Heart left ventricle (tissue), 16 donors: ENCODE results near the gene SLC49A3. TPM values are rescaled to one million over a fixed set of nuclear protein-coding genes. Genes with fewer than 3 reads are reported as not detected.

Experiments
- ATAC-seq, 4 donors: fragments of 200-7000 bp; cut with Tn5 transposase; one replicate each; pipeline ENCODE4 v1.9.1; 2020 to 2022; ENCODE audit warnings: moderate library complexity in 4 of 4, mild to moderate bottlenecking in 3 of 4, moderate number of reproducible peaks in 1 of 4
- DNase-seq, 5 donors: peaks; one replicate each; pipeline ENCODE4 v3.0.0-alpha.2; 2020
- H3K27ac ChIP-seq, 12 donors: fragments of 200-600 bp; sonication (generic) in 4 of 12; one replicate each; pipeline versions ENCODE4 v1.5.0 to v1.8.0; 2016 to 2022; ENCODE audit warnings: mild to moderate bottlenecking in 2 of 12
- H3K27me3 ChIP-seq, 9 donors: fragments of 200-600 bp; sonication (generic) in 2 of 9; one replicate each; pipeline versions ENCODE4 v1.5.1 to v1.8.0; 2016 to 2022; ENCODE audit warnings: mild to moderate bottlenecking in 3 of 9
- H3K36me3 ChIP-seq, 9 donors: fragments of 200-600 bp; sonication (generic) in 2 of 9; one replicate each; pipeline versions ENCODE4 v1.5.0 to v1.8.0; 2018 to 2022; ENCODE audit warnings: mild to moderate bottlenecking in 2 of 9
- H3K4me1 ChIP-seq, 12 donors: fragments of 200-600 bp; sonication (generic) in 4 of 12; one replicate each; pipeline versions ENCODE4 v1.5.0 to v1.8.0; 2016 to 2022; ENCODE audit warnings: mild to moderate bottlenecking in 3 of 12
- H3K4me3 ChIP-seq, 12 donors: fragments of 200-600 bp; sonication (generic) in 4 of 12; one replicate each; pipeline versions ENCODE4 v1.5.0 to v1.8.0; 2017 to 2022; ENCODE audit warnings: mild to moderate bottlenecking in 9 of 12, moderate library complexity in 4 of 12
- H3K9me3 ChIP-seq, 12 donors: fragments of 200-600 bp; sonication (generic) in 4 of 12; one replicate each; pipeline versions ENCODE4 v1.5.0 to v1.8.0; 2016 to 2022; ENCODE audit warnings: mild to moderate bottlenecking in 1 of 12
- POLR2A ChIP-seq, 2 donors: fragments of 450-650 bp; IDR thresholded peaks; one replicate each; pipeline ENCODE4 v1.6.1; 2017; ENCODE audit warnings: antibody characterized with exemption in 2 of 2, mild to moderate bottlenecking in 2 of 2, moderate library complexity in 2 of 2
- WGBS, 4 donors: extraction: QIAGEN DNeasy Blood & Tissue Kit in 2 of 4; methylation state at CpG; one replicate each; pipeline versions ENCODE4 v1.1.5 to v1.1.7; 2013 to 2018; 5-methylcytosine and 5-hydroxymethylcytosine counted together
- intact Hi-C, 10 donors: fragments of 100-400 bp; cut with DNase I; formaldehyde crosslinking; loops; one replicate each; pipeline versions ENCODE4 v1.11.1 to v1.14.2; 2022
- polyA plus RNA-seq, 2 donors: library from polyadenylated mRNA; stranded (reverse); fragments of 200-250 nt; gene quantifications; one replicate each; pipeline ENCODE4 v1.2.3, GENCODE V29; 2013
- total RNA-seq, 9 donors: library from RNA; depleted of rRNA in 2 of 9; stranded (reverse); fragments of >200 nt in 2 of 9; fragmentation: NEBNext Ultra II Directional in 3 of 9; extraction: Animal tissue kit (Norgen Biotek cat#: 25700) in 3 of 9; gene quantifications; one replicate each; pipeline versions ENCODE4 v1.1.0 to v1.2.4, GENCODE V29; 2016 to 2023
- TF ChIP-seq, protein P1 (sequence below), 12 donors: fragments of 200-600 bp; sonication (generic) in 4 of 12; IDR thresholded peaks; one replicate each; pipeline versions ENCODE4 v1.5.0 to v1.8.0; 2018 to 2022; ENCODE audit warnings: antibody characterized with exemption in 12 of 12, mild to moderate bottlenecking in 5 of 12
- donor health status: ischemic (EF 13 %, LVEDD 7.1; RV severe dilation, severe dysfunction).
- donor health status: healthy with polysubstance abuse.
- donor health status: DM: no; HTN: yes; CAD: no.
- donor health status: DM: no; HTN: no; CAD: no.
- donor health status: ischemic (EF 25% LVEDD 6.9; RV normal size, moderate dysfunction).
- donor health status: ischemic (EF 25% LVEDD 5.7; RV mildly dilated, moderate dysfunction).
- donor health status: healthy.
- donor health status: DM: yes; HTN: yes; CAD: no.
- donor health status: ischemic (EF 35%, LVEDD 5.7; RV mildly dilated, moderate dysfunction).
- donor health status: nonischemic (EF 11% LVEDD 7.7; RV severe dilation, severe dysfunction).
- donor health status: DM: yes; HTN: yes; CAD: no.
- donor health status: PGD.
- donor health status: ischemic (EF 29% LVEDD 5.4; RV normal size, mild dysfunction).
- donor health status: nonischemic (EF 23%, LVEDD 6.1; RV moderate dilation, normal function).

Gene SLC49A3
- total and polyA plus RNA-seq, 11 donors, result 5.2 to 20.5 (median 8.9) TPM

DNA sequence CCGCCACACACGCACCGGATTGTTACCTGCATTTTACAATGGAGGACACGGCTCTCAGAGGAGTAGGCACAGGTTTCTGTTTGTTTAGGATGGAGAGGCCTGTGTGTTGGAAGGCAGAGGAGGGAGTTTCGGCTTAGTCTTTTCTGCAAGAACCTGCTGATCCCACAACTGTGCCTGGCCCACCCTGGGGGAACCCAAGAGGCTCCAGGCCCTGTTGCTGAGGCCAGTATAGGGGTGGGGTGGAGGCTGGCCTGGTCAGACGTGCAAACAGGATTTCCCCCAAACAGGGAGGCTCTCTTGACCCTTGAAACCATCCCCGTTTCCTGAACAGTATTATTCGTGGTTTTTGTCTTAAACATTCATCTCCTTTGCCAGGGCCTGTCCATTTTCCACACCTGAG is 772 bp upstream of the SLC49A3 start:
- DNase-seq, result peak in 1 of 5 donors; percentile 62
- no peak for TF ChIP-seq POLR2A (IDR thresholded peaks at IDR 0.05)
- TF ChIP-seq, protein P1, sequence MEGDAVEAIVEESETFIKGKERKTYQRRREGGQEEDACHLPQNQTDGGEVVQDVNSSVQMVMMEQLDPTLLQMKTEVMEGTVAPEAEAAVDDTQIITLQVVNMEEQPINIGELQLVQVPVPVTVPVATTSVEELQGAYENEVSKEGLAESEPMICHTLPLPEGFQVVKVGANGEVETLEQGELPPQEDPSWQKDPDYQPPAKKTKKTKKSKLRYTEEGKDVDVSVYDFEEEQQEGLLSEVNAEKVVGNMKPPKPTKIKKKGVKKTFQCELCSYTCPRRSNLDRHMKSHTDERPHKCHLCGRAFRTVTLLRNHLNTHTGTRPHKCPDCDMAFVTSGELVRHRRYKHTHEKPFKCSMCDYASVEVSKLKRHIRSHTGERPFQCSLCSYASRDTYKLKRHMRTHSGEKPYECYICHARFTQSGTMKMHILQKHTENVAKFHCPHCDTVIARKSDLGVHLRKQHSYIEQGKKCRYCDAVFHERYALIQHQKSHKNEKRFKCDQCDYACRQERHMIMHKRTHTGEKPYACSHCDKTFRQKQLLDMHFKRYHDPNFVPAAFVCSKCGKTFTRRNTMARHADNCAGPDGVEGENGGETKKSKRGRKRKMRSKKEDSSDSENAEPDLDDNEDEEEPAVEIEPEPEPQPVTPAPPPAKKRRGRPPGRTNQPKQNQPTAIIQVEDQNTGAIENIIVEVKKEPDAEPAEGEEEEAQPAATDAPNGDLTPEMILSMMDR (IDR thresholded peaks at IDR 0.05), result no peak
- no peaks in the 10 kb centered on the region for H3K36me3 ChIP-seq
- peak overlapping the region; percentile 76 to 93 (median 84) for H3K27ac ChIP-seq
- ATAC-seq, result no peak
- no peaks in the 10 kb centered on the region for H3K27me3 ChIP-seq
- 75 to 87% (median 79%) methylated on average over 8 of the region's 8 CpGs for WGBS, 4 donors
- intact Hi-C loops, result no loop called here
- H3K9me3 ChIP-seq, result no peaks in the 10 kb centered on the region
- peak overlapping the region in 11 of 12 donors; percentile 55 to 78 (median 64) for H3K4me3 ChIP-seq
- H3K4me1 ChIP-seq, result peaks cover 0 to 42% (median 31%) of the 10 kb centered on the region in 12 donors

DNA sequence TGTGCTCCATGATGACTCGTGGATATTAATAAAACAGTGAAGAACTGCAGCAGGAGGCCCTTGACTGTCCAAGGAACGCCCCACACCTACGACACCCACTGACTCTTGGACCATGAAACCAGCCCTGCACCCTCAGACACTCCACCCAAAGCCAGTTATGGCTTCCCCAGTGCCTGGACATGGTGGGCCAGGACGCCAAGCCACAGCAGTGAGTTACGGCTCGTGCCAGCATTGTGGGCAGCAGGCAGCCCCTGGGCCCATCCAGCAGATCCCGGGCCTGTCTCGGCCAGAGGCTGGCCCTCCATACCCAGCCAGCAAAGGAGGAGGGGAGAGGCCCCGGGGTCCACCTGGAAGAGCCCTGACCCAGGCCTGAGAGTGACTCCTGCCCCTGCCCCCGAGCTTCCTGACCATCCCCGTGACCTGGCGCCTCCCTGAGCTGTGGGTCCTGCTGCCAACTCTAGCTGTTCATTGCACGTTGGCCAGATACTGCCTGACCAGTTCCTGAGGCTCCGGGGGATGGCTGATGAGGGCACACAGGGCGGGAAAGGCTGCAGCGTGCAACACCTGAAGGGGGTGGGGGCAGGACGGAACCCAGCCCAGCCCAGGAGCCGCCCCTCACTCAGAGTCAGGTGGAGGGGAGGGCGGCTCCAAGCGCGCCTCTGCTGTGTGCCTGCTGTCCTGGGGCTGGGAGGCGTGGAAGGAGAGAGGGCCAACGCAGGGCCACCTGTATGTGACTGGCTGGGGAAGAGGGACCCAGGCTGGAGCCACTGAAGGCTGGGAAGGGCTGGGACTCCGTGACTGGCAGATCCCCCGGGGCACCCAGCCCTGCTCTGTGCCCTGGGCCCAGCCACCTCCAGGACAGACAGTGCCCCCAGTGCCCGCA is 739 bp downstream of the SLC49A3 start:
- peak in 2 of 5 donors; percentile 47 to 69 for DNase-seq
- 77 to 82% (median 80%) methylated on average over 8 to 26 of the region's 26 CpGs for WGBS, 4 donors
- ATAC-seq, result peak in 3 of 4 donors; percentile 1 to 7 (median 3)

DNA sequence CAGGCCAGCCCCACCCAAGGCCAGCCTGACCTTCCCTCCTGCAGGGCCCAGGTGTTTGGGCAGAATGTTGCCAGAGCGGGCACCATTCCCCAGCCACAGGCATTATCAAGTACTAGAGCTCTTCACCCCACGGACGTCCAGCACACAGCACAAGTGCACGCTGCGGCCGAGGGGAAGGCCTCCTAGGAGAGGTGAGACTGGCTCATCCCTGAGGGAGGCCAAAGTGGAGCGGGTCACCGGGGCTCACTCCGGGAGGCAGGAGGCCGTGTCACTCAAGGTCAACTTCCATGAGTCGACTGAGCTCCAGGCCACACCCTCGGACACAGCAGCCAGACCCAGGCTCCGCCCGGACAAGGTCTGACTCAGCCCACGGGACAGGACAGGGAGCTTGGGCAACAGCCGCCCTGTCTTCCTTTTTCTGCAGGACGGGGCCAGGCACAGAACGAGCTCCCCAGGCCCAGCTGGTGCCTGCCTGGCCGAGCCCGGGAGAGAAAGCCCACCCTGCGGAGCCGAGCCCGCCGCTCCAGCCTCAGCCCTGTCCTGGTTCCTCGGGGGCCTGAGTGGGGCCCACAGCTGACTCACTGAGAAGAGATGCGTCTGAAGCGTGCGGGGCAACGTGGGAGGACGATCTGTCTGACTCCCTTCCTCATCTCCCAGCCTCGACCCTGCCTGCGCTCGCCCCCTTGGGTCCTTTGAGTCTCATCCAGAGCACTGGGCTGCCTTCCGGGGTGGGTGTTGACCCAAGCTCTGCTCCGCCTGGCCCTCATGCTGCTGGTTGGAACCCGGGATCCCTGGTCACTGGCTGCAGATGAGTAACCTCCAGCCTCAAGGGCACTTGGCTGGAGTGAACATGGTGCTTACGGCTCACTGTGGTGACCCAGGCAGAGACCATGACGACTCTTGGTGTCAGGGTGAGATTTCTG is 1.6 kb downstream of the SLC49A3 start:
- H3K27ac ChIP-seq, result peak overlapping the region; percentile 68 to 93 (median 83)
- peak in 1 of 2 donors; percentile 73 for TF ChIP-seq POLR2A (IDR thresholded peaks at IDR 0.05)
- TF ChIP-seq, protein P1 (IDR thresholded peaks at IDR 0.05), result no peak
- ATAC-seq (peak; percentile 75 to 90 (median 88)), DNase-seq (peak; percentile 87 to 97 (median 94))
- intact Hi-C loops, result no loop called here
- no peaks in the 10 kb centered on the region for H3K9me3 ChIP-seq
- H3K4me3 ChIP-seq, result peak overlapping the region in 9 of 12 donors; percentile 22 to 75 (median 64)
- H3K27me3 ChIP-seq, result no peaks in the 10 kb centered on the region
- 30 to 63% (median 50%) methylated on average over 17 to 38 of the region's 38 CpGs for WGBS, 4 donors
- H3K36me3 ChIP-seq, result no peaks in the 10 kb centered on the region
- H3K4me1 ChIP-seq, result peaks cover 0 to 57% (median 41%) of the 10 kb centered on the region in 12 donors

More for the DNA sequence above, 739 bp downstream of the SLC49A3 start:
- H3K9me3 ChIP-seq, result no peaks in the 10 kb centered on the region
- peak overlapping the region; percentile 55 to 78 (median 62) for H3K4me3 ChIP-seq
- peak overlapping the region; percentile 76 to 93 (median 84) for H3K27ac ChIP-seq
- TF ChIP-seq POLR2A (IDR thresholded peaks at IDR 0.05), result no peak
- TF ChIP-seq, protein P1 (IDR thresholded peaks at IDR 0.05), result no peak
- H3K27me3 ChIP-seq, result no peaks in the 10 kb centered on the region
- H3K36me3 ChIP-seq, result no peaks in the 10 kb centered on the region
- peaks cover 0 to 52% (median 40%) of the 10 kb centered on the region in 12 donors for H3K4me1 ChIP-seq
- intact Hi-C loops, result no loop called here
